K562 (cell line): ENCODE data around the gene TCEAL8. TPM values are rescaled to one million over a fixed set of nuclear protein-coding genes. Genes with fewer than 3 reads are reported as not detected.
"Not testable (repeated sequence)": the region's sequence is repeated elsewhere in the genome, so short reads cannot be mapped to it uniquely, and the experiment has no call there.

Experiments used
- ATAC-seq: fragments of 200-7000 bp; cut with Tn5 transposase; 3 replicates; pipeline ENCODE4 v1.9.1; 2020; ENCODE audit warnings: moderate library complexity
- BruUV-seq: library from RNA; stranded (reverse); fragments of 400-500 nt; replicated peaks from 2 replicates; lab custom pipeline; 2021; lab: Mats Ljungman, UMichigan
- CTCF ChIA-PET: fragments of 300-600 bp; formaldehyde crosslinking; extraction: SDS; loops from one replicate; lab custom pipeline; 2021; ENCODE audit warnings: low intra/inter-chr PET ratio; lab: Yijun Ruan, JAX
- POLR2A ChIA-PET: fragments of 300-600, 350-650 bp; sonication (Branson Sonifier 250); formaldehyde crosslinking; extraction: SDS; loops from one replicate; lab custom pipeline; 2021; ENCODE audit warnings: antibody characterized with exemption, inconsistent platforms; lab: Yijun Ruan, JAX
- DNase-seq, 4 experiments: peaks; one replicate each; pipeline versions ENCODE4 v3.0.0 to v3.0.0-alpha.2; 2011 to 2018; ENCODE audit warnings: low spot score in 3 of 4, mixed read lengths in 3 of 4; ENCODE audit errors: extremely low read depth in 1 of 4
- FAIRE-seq: peaks from 2 replicates; lab custom pipeline; 2011; peaks lifted over from hg19 to GRCh38; lab: Jason Lieb, UNC
- H2AFZ ChIP-seq: 2 replicates; pipeline ENCODE4 v1.6.0; 2011; ENCODE audit warnings: low read depth, low read length, control low read depth, inconsistent platforms
- H3K27ac ChIP-seq: fragments of 200-600 bp; 3 replicates; pipeline ENCODE4 v1.8.0; 2011; ENCODE audit warnings: low read depth, mild to moderate bottlenecking, control low read depth, inconsistent platforms, low read length, moderate library complexity, mixed read lengths; ENCODE audit errors: extremely low read depth
- H3K27me3 ChIP-seq, 2 experiments: fragments of 300-600 bp in 1 of 2; 2 replicates in 1 of 2; 3 replicates in 1 of 2; pipeline versions ENCODE4 v1.6.0 to v1.8.0; 2011; ENCODE audit warnings: inconsistent platforms in 2 of 2, low read length in 2 of 2, mild to moderate bottlenecking in 1 of 2, mixed read lengths in 1 of 2, moderate library complexity in 1 of 2; ENCODE audit not compliant: control insufficient read depth in 2 of 2, insufficient read depth in 2 of 2
- H3K36me3 ChIP-seq: fragments of 300-600 bp; 3 replicates; pipeline ENCODE4 v1.8.0; 2011; ENCODE audit warnings: mild to moderate bottlenecking, low read length, inconsistent platforms; ENCODE audit not compliant: control insufficient read depth, insufficient read depth
- H3K4me1 ChIP-seq, 2 experiments: fragments of 200-600 bp in 1 of 2; replicated peaks in 1 of 2; 2 replicates in 1 of 2; 3 replicates in 1 of 2; pipeline versions ENCODE4 v1.5.1 to v1.8.0; 2011; ENCODE audit warnings: inconsistent platforms in 2 of 2, low read length in 2 of 2, mild to moderate bottlenecking in 1 of 2, mixed read lengths in 1 of 2, moderate library complexity in 1 of 2; ENCODE audit not compliant: control insufficient read depth in 2 of 2, insufficient read depth in 2 of 2
- H3K4me2 ChIP-seq: 2 replicates; pipeline ENCODE4 v1.6.1; 2011; ENCODE audit warnings: low read length, control low read depth, inconsistent platforms, mixed read lengths; ENCODE audit not compliant: insufficient read depth
- H3K4me3 ChIP-seq: fragments of 200-600 bp; sonication (generic), shearing (Covaris generic); 2 replicates; pipeline ENCODE4 v1.5.1; 2016; ENCODE audit warnings: control low read depth, inconsistent platforms
- H3K79me2 ChIP-seq: fragments of 200-600 bp; 3 replicates; pipeline ENCODE4 v1.8.0; 2011; ENCODE audit warnings: low read length, inconsistent platforms; ENCODE audit not compliant: control insufficient read depth, insufficient read depth
- H3K9ac ChIP-seq, 2 experiments: 2 replicates each; pipeline versions ENCODE4 v1.6.0 to v1.6.1; 2011; ENCODE audit warnings: low read depth in 2 of 2, low read length in 2 of 2, control low read depth in 1 of 2, inconsistent platforms in 1 of 2, mild to moderate bottlenecking in 1 of 2, mixed read lengths in 1 of 2; ENCODE audit not compliant: insufficient read depth in 1 of 2
- H3K9me1 ChIP-seq: one replicate; pipeline ENCODE4 v1.6.0; 2011; ENCODE audit warnings: inconsistent platforms, mild to moderate bottlenecking, low read length, moderate library complexity; ENCODE audit not compliant: control insufficient read depth, insufficient read depth
- H3K9me3 ChIP-seq: replicated peaks from 2 replicates; pipeline ENCODE4 v1.5.1; 2011; ENCODE audit warnings: low read depth, low read length, inconsistent platforms; ENCODE audit not compliant: control insufficient read depth, insufficient read depth
- H4K20me1 ChIP-seq: replicated peaks from 2 replicates; pipeline ENCODE4 v1.6.1; 2011; ENCODE audit warnings: low read length, inconsistent platforms, mixed read lengths; ENCODE audit not compliant: control insufficient read depth, insufficient read depth
- TAF9B ChIP-seq: fragments of 450-650 bp; IDR thresholded peaks from 2 replicates; pipeline ENCODE4 v1.6.1; 2018; ENCODE audit warnings: mild to moderate bottlenecking; ENCODE audit not compliant: partially characterized antibody
- ZNF133 ChIP-seq: fragments of 250-450 bp; sonication (Bioruptor Pico); IDR thresholded peaks from 2 replicates; pipeline ENCODE4 v1.4.0; 2020; ENCODE audit warnings: mild to moderate bottlenecking
- ZNF146 ChIP-seq: IDR thresholded peaks from one replicate; pipeline ENCODE4 v1.6.1; 2018; ENCODE audit warnings: missing compliant biosample characterization; ENCODE audit not compliant: unreplicated experiment
- WGBS: fragments of 100-300 bp; shearing (Covaris generic); methylation state at CpG from one replicate; pipeline ENCODE4 v1.1.6; 2016; ENCODE audit warnings: low coverage, mixed read lengths; ENCODE audit not compliant: insufficient coverage; ENCODE audit errors: missing lambda C conversion rate; 5-methylcytosine and 5-hydroxymethylcytosine counted together
- in situ Hi-C: fragments of 300-500 bp; cut with MboI; formaldehyde crosslinking; loops from 4 replicates; pipeline ENCODE4 v1.15.0; 2018; ENCODE audit warnings: inconsistent platforms, mixed read lengths
- intact Hi-C: fragments of 100-400 bp; cut with micrococcal nuclease; formaldehyde crosslinking; loops from 2 replicates; pipeline ENCODE4 v1.14.2; 2022
- polyA plus RNA-seq, 8 experiments: library from polyadenylated mRNA; depleted of rRNA in 4 of 8; stranded (reverse) in 5 of 8; unstranded in 3 of 8; fragments of >200 nt; fragmentation: Nextera tagmentation in 2 of 8; fragmentation: Illumina TruSeq in 1 of 8; extraction: Ambion mirVana in 2 of 8; extraction: Trizol in 1 of 8; gene quantifications; 2 replicates each; pipeline versions ENCODE4 v1.2.1 to v1.2.3, GENCODE V29; 2011 to 2014; ENCODE audit warnings: inconsistent platforms in 1 of 8, missing spikeins in 1 of 8
- total RNA-seq, 7 experiments: library from RNA; depleted of rRNA in 6 of 7; stranded (reverse); fragments of >200 nt in 6 of 7; fragmentation: Illumina TruSeq in 2 of 7; extraction: Trizol in 2 of 7; gene quantifications; 2 replicates each; pipeline versions ENCODE4 v1.2.1 to v1.2.3, GENCODE V29; 2011 to 2021; ENCODE audit warnings: low replicate concordance in 1 of 7
- TF ChIP-seq, protein P1 (sequence below): sonication (generic); IDR thresholded peaks from 2 replicates; pipeline ENCODE4 v1.6.1; 2016
- TF ChIP-seq, protein P2 (sequence below): sonication (generic); formaldehyde crosslinking; IDR thresholded peaks from 2 replicates; pipeline ENCODE4 v1.8.1; 2023; ENCODE audit warnings: mild to moderate bottlenecking, missing genetic modification reagents

Gene TCEAL8
- total and polyA plus RNA-seq, 9 of the 15 experiments (the other 6 are each of a cell fraction or from before 2014, with no cell fraction given) = 49.0 to 178 (median 101) TPM

GRCh38 chrX:103225918-103226317, 29.0 kb downstream of the TCEAL8 start:
- H3K9me1 ChIP-seq, H3K9me3 ChIP-seq, POLR2A ChIA-PET: not testable (repeated sequence)
- TF ChIP-seq ZNF146 (CRISPR knock-in tag) = peak; percentile 73
- TF ChIP-seq, all 486 proteins: peak for 1; not testable (repeated sequence) for 485
- H3K4me3 ChIP-seq, in situ Hi-C loops, FAIRE-seq, DNase-seq, H3K36me3 ChIP-seq, ATAC-seq, CTCF ChIA-PET, H3K4me2 ChIP-seq, BruUV-seq, H3K27me3 ChIP-seq, H4K20me1 ChIP-seq, H3K79me2 ChIP-seq, H3K9ac ChIP-seq, intact Hi-C loops, H3K27ac ChIP-seq, H3K4me1 ChIP-seq, H2AFZ ChIP-seq: not testable (repeated sequence)
- WGBS = 92% methylated on average over 4 of the region's 4 CpGs

DNA sequence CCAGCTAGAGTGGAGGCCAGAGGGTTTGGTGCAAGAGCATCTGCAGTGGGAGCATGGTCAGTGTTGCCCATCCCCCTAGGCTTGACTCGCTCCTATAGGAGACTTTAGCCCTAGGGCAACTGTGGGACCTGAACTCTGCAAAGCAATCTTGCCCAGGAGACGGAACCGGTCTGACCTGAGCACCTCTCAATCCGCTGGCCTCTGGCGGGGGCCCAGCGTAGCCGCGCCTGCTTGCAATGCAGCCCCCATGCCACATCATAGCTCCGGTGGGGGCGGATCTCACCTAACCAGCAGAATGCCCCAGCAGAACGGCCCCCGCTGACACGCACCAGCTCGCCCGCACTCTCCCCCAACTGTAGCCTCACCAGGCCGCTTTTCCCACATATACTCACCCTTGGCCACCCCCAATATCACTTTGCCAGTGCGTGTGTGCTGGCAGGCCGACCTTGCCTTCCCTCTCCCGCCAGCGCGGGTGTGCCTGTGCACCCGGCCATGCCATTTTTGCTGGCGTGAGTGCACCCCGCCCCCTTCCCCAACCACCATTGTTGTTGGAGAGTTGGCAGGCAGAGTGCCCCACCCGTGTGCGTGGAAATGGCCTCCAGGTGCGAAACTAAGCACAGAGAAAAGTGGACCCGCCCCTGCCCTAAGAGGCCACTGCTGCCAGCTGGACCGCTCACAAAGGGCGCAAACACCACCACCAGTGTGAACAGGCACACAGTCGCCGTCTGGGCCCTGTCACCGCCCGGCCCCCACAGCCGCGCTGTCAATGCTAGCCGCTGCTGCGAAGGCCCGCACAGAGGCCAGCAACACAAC, 34.2 kb downstream of the TCEAL8 start:
- FAIRE-seq = no peak
- TF ChIP-seq, protein P1, sequence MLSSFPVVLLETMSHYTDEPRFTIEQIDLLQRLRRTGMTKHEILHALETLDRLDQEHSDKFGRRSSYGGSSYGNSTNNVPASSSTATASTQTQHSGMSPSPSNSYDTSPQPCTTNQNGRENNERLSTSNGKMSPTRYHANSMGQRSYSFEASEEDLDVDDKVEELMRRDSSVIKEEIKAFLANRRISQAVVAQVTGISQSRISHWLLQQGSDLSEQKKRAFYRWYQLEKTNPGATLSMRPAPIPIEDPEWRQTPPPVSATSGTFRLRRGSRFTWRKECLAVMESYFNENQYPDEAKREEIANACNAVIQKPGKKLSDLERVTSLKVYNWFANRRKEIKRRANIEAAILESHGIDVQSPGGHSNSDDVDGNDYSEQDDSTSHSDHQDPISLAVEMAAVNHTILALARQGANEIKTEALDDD = no peak
- TF ChIP-seq ZNF133 (CRISPR knock-in tag) (no peak), TAF9B (no peak)
- TF ChIP-seq, protein P2, sequence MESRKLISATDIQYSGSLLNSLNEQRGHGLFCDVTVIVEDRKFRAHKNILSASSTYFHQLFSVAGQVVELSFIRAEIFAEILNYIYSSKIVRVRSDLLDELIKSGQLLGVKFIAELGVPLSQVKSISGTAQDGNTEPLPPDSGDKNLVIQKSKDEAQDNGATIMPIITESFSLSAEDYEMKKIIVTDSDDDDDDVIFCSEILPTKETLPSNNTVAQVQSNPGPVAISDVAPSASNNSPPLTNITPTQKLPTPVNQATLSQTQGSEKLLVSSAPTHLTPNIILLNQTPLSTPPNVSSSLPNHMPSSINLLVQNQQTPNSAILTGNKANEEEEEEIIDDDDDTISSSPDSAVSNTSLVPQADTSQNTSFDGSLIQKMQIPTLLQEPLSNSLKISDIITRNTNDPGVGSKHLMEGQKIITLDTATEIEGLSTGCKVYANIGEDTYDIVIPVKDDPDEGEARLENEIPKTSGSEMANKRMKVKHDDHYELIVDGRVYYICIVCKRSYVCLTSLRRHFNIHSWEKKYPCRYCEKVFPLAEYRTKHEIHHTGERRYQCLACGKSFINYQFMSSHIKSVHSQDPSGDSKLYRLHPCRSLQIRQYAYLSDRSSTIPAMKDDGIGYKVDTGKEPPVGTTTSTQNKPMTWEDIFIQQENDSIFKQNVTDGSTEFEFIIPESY (CRISPR knock-in tag) = peak; percentile 54
- BruUV-seq = no TSS peak
- WGBS = 93% methylated on average over 18 of the region's 39 CpGs
- Histone ChIP-seq H3K4me1 (peaks cover 9 to 16% of the 10 kb centered on the region in 2 experiments; a peak in 4 of 5 replicates), H4K20me1 (no peaks in the 10 kb centered on the region), H3K9me3 (no peaks in the 10 kb centered on the region), H3K27me3 (no peaks in the 10 kb centered on the region), H3K36me3 (peaks cover 22% of the 10 kb centered on the region; the same call in 2 of the 3 replicates), H3K4me2 (no peak overlapping the region), H3K79me2 (peaks cover 18% of the 10 kb centered on the region), H3K9me1 (peaks cover 2% of the 10 kb centered on the region), H3K4me3 (no peak overlapping the region), H3K9ac (no peak overlapping the region), H3K27ac (no peak overlapping the region), H2AFZ (no peak overlapping the region)
- in situ Hi-C loops = no loop called here
- CTCF ChIA-PET = no interaction called here
- intact Hi-C loops = no loop called here
- ATAC-seq = no peak
- DNase-seq = no peak
- POLR2A ChIA-PET = interaction anchor here (1.3 kb wide), 1 partner anchor 12 kb away, joined by 4 read pairs; no protein-coding TSS in a partner anchor
